Fibroblast of skin of scalp (primary cell): ENCODE measurements around the gene SOAT2. TPM values are rescaled to one million over a fixed set of nuclear protein-coding genes. Genes with fewer than 3 reads are reported as not detected.
A peak's percentile ranks its signal among the peaks of the same experiment; 100 is the strongest.

ENCODE experiments used
- DNase-seq: peaks from one replicate; pipeline ENCODE4 v3.0.0-alpha.2; 2013
- polyA plus RNA-seq, 2 experiments: library from polyadenylated mRNA; unstranded; fragments of 120-200 nt; gene quantifications; one replicate each; pipeline ENCODE4 v1.2.1, GENCODE V29; 2013; ENCODE audit not compliant: insufficient read length in 2 of 2

Gene SOAT2
- polyA plus RNA-seq (2013, experiment 1 of 2; ENCODE audit: insufficient read length): 0.16 TPM
- 0.20 TPM for polyA plus RNA-seq (2013, experiment 2 of 2; ENCODE audit: insufficient read length)

- no peak for DNase-seq
These were observed at the start of gene SOAT2 for GRCh38 chr12:53102883-53103807. TSS of gene SOAT2 (plus strand) at chr12:53103486. CDS start at chr12:53103578, 92 bp downstream.

- DNase-seq: peak; percentile 89
These were observed 49.0 kb upstream of the SOAT2 start for GRCh38 chr12:53054112-53054878.

GRCh38 chr12:53055471-53056266 is 47.6 kb upstream of the SOAT2 start:
- DNase-seq: no peak

GRCh38 chr12:53056296-53056695 is 47.0 kb upstream of the SOAT2 start:
- DNase-seq: peak; percentile 40

GRCh38 chr12:53056901-53057300 is 46.4 kb upstream of the SOAT2 start:
- DNase-seq: no peak

GRCh38 chr12:53057816-53058500 is 45.3 kb upstream of the SOAT2 start:
- no peak for DNase-seq

- no peak for DNase-seq
These were observed 44.4 kb upstream of the SOAT2 start for GRCh38 chr12:53058674-53059433.

- DNase-seq: no peak
These were observed 43.7 kb upstream of the SOAT2 start for GRCh38 chr12:53059434-53060063.

GRCh38 chr12:53060064-53060720 is 43.1 kb upstream of the SOAT2 start:
- DNase-seq: no peak

GRCh38 chr12:53060721-53061276 is 42.5 kb upstream of the SOAT2 start:
- DNase-seq: no peak

GRCh38 chr12:53061404-53062010 is 41.8 kb upstream of the SOAT2 start:
- DNase-seq: no peak

- DNase-seq: no peak
These were observed 41.0 kb upstream of the SOAT2 start for GRCh38 chr12:53062011-53062961.

GRCh38 chr12:53062977-53063707 is 40.1 kb upstream of the SOAT2 start:
- DNase-seq: no peak

GRCh38 chr12:53063708-53064612 is 39.3 kb upstream of the SOAT2 start:
- DNase-seq: peak; percentile 68

GRCh38 chr12:53064613-53065436 is 38.5 kb upstream of the SOAT2 start:
- DNase-seq: no peak
